K562 (cell line): Measurements from ENCODE around the gene ANO1.

Experiments used
- AFF4 ChIP-seq: sonication (generic); formaldehyde crosslinking; IDR thresholded peaks from 2 replicates; pipeline ENCODE4 v1.8.0; 2023; ENCODE audit warnings: mild to moderate bottlenecking, missing genetic modification reagents
- KAT7 ChIP-seq: sonication (generic); formaldehyde crosslinking; IDR thresholded peaks from 2 replicates; pipeline ENCODE4 v1.8.0; 2022; ENCODE audit warnings: missing genetic modification reagents, mild to moderate bottlenecking, borderline replicate concordance

GRCh38 chr11:70173018-70173417, 94.9 kb downstream of the ANO1 start:
- no peak for TF ChIP-seq KAT7
- TF ChIP-seq AFF4 (CRISPR knock-in tag), result no peak
